Measurements from ENCODE around the gene UNC5A. TPM values are rescaled to one million over a fixed set of nuclear protein-coding genes. Genes with fewer than 3 reads are reported as not detected.

Gene UNC5A
- total RNA-seq, 3 donors from 2014 or later (not counting 1 experiment from before 2014, with no cell fraction given): not detected

DNA sequence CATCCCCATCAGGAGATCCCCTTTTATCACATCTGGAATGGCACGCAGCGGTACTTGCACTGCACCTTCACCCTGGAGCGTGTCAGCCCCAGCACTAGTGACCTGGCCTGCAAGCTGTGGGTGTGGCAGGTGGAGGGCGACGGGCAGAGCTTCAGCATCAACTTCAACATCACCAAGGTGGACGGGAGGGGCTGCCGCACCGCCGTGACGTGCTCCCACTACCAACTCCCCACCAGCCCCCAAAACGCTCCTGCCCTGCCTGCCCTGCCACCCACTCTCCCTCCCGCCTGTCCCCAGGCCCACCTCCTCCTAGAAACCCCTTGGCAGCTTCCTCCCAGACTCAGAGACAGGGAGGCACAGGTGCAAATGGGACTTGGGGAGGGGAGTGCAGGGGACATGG, 68.1 kb downstream of the UNC5A start:
- H3K27me3 Mint-ChIP-seq (ENCODE audit: low read depth in 2 of 2): peaks cover 13 to 16% of the 10 kb centered on the region in 2 donors
- no peaks in the 10 kb centered on the region for H3K9me3 Mint-ChIP-seq
- no peaks in the 10 kb centered on the region for H3K36me3 ChIP-seq (ENCODE audit: control insufficient read depth, insufficient read depth, low read length)
- H3K27ac Mint-ChIP-seq: no peak overlapping the region
- H3K4me1 Mint-ChIP-seq: peaks cover 15 to 25% of the 10 kb centered on the region in 2 donors
- no peak overlapping the region for H3K4me3 Mint-ChIP-seq
- H3K36me3 Mint-ChIP-seq: no peaks in the 10 kb centered on the region
- 90% methylated on average over 12 of the region's 12 CpGs for WGBS (ENCODE audit: insufficient coverage)
- intact Hi-C loops (cut with micrococcal nuclease): no loop called here
- no peak for TF ChIP-seq CTCF (IDR thresholded peaks at IDR 0.05)
- no peak overlapping the region for H3K4me3 ChIP-seq (ENCODE audit: low read length)
- no peak overlapping the region for H3K27ac ChIP-seq (ENCODE audit: low read length)
- ATAC-seq (no peak), DNase-seq (no peak)
- H3K9me3 ChIP-seq (ENCODE audit: control insufficient read depth, insufficient read depth, low read length): peaks cover 2% of the 10 kb centered on the region
- peaks cover 29% of the 10 kb centered on the region for H3K4me1 ChIP-seq (ENCODE audit: control insufficient read depth, insufficient read depth, low read length)
- H3K27me3 ChIP-seq (ENCODE audit: control insufficient read depth, insufficient read depth, low read length): peaks cover 10% of the 10 kb centered on the region

- no peaks in the 10 kb centered on the region for H3K36me3 Mint-ChIP-seq
- DNase-seq (no peak), ATAC-seq (no peak)
- H3K27ac ChIP-seq (ENCODE audit: low read length): no peak overlapping the region
- H3K9me3 Mint-ChIP-seq: no peaks in the 10 kb centered on the region
- peaks cover 15 to 19% of the 10 kb centered on the region in 2 donors for H3K4me1 Mint-ChIP-seq
- H3K4me3 ChIP-seq (ENCODE audit: low read length): no peak overlapping the region
- H3K4me1 ChIP-seq (ENCODE audit: control insufficient read depth, insufficient read depth, low read length): peaks cover 23% of the 10 kb centered on the region
- no peak for TF ChIP-seq CTCF (IDR thresholded peaks at IDR 0.05)
- H3K9me3 ChIP-seq (ENCODE audit: control insufficient read depth, insufficient read depth, low read length): no peaks in the 10 kb centered on the region
- no peak overlapping the region for H3K27ac Mint-ChIP-seq
- peaks cover 13 to 16% of the 10 kb centered on the region in 2 donors for H3K27me3 Mint-ChIP-seq (ENCODE audit: low read depth in 2 of 2)
- WGBS (ENCODE audit: insufficient coverage): 88% methylated on average over 23 of the region's 23 CpGs
- H3K36me3 ChIP-seq (ENCODE audit: control insufficient read depth, insufficient read depth, low read length): no peaks in the 10 kb centered on the region
- intact Hi-C loops (cut with micrococcal nuclease): no loop called here
- H3K27me3 ChIP-seq (ENCODE audit: control insufficient read depth, insufficient read depth, low read length): peaks cover 10% of the 10 kb centered on the region
- H3K4me3 Mint-ChIP-seq: no peak overlapping the region
Measured at GRCh38 chr5:176878906-176879662, 68.7 kb downstream of the UNC5A start.

- Mint-ChIP-seq H3K9me3 (no peaks in the 10 kb centered on the region), H3K27ac (no peak overlapping the region), H3K36me3 (no peaks in the 10 kb centered on the region), H3K4me3 (no peak overlapping the region), H3K4me1 (peaks cover 15 to 19% of the 10 kb centered on the region in 2 donors), H3K27me3 (ENCODE audit: low read depth in 2 of 2) (peaks cover 13 to 16% of the 10 kb centered on the region in 2 donors)
- TF ChIP-seq CTCF (IDR thresholded peaks at IDR 0.05): no peak
- Histone ChIP-seq H3K36me3 (ENCODE audit: control insufficient read depth, insufficient read depth, low read length) (no peaks in the 10 kb centered on the region), H3K4me1 (ENCODE audit: control insufficient read depth, insufficient read depth, low read length) (peaks cover 18% of the 10 kb centered on the region), H3K9me3 (ENCODE audit: control insufficient read depth, insufficient read depth, low read length) (no peaks in the 10 kb centered on the region), H3K4me3 (ENCODE audit: low read length) (no peak overlapping the region), H3K27ac (ENCODE audit: low read length) (no peak overlapping the region), H3K27me3 (ENCODE audit: control insufficient read depth, insufficient read depth, low read length) (peaks cover 10% of the 10 kb centered on the region)
- no peak for ATAC-seq
- WGBS (ENCODE audit: insufficient coverage): 82% methylated on average over 23 of the region's 23 CpGs
- no peak for DNase-seq
- intact Hi-C loops (cut with micrococcal nuclease): no loop called here
Measured at GRCh38 chr5:176879663-176880361, 69.5 kb downstream of the UNC5A start.

All from natural killer cell (primary cell).